Nephron progenitor cell (in vitro differentiated cells): ENCODE results near the gene POU5F1.
"Not testable (repeated sequence)": the region's sequence is repeated elsewhere in the genome, so short reads cannot be mapped to it uniquely, and the experiment has no call there.

ENCODE experiments used
- DNase-seq: peaks from one replicate; pipeline ENCODE4 v3.0.0; 2021
- H3K27ac Mint-ChIP-seq: 2 replicates; pipeline ENCODE4 v1.8.0; 2021; ENCODE audit warnings: mild to moderate bottlenecking, moderate library complexity, mixed read lengths
- H3K27me3 Mint-ChIP-seq: 2 replicates; pipeline ENCODE4 v1.8.0; 2021; ENCODE audit warnings: mild to moderate bottlenecking, low read depth, mixed read lengths; ENCODE audit not compliant: poor library complexity
- H3K36me3 Mint-ChIP-seq: 2 replicates; pipeline ENCODE4 v1.8.0; 2021; ENCODE audit warnings: low read depth, mixed read lengths
- H3K4me1 Mint-ChIP-seq: 2 replicates; pipeline ENCODE4 v1.8.0; 2021; ENCODE audit warnings: mixed read lengths
- H3K4me3 Mint-ChIP-seq: 2 replicates; pipeline ENCODE4 v1.8.0; 2021; ENCODE audit warnings: mild to moderate bottlenecking, moderate library complexity, mixed read lengths
- H3K9me3 Mint-ChIP-seq: 2 replicates; pipeline ENCODE4 v1.8.0; 2021; ENCODE audit warnings: mild to moderate bottlenecking, moderate library complexity, mixed read lengths
- CTCF ChIP-seq: fragments of 200-600 bp; sonication (generic); IDR thresholded peaks from 2 replicates; pipeline ENCODE4 v1.5.0; 2021; ENCODE audit warnings: antibody characterized with exemption

Gene POU5F1

GRCh38 chr6:31202259-31203166, 32.0 kb upstream of the POU5F1 start:
- peaks cover 3% of the 10 kb centered on the region for H3K27me3 Mint-ChIP-seq
- H3K9me3 Mint-ChIP-seq, result peaks cover 5% of the 10 kb centered on the region
- DNase-seq, result no peak
- TF ChIP-seq CTCF, result no peak
- no peaks in the 10 kb centered on the region for H3K36me3 Mint-ChIP-seq
- no peak overlapping the region for H3K27ac Mint-ChIP-seq
- H3K4me3 Mint-ChIP-seq, result no peak overlapping the region
- H3K4me1 Mint-ChIP-seq, result peaks cover 32% of the 10 kb centered on the region

- H3K36me3 Mint-ChIP-seq, result not testable (repeated sequence)
- Mint-ChIP-seq H3K27me3 (peaks cover 11% of the 10 kb centered on the region), H3K4me1 (peaks cover 27% of the 10 kb centered on the region)
These were observed 28.6 kb upstream of the POU5F1 start for GRCh38 chr6:31199105-31199452.

GRCh38 chr6:31197559-31198305, 27.2 kb upstream of the POU5F1 start:
- H3K4me1 Mint-ChIP-seq, result peaks cover 14% of the 10 kb centered on the region
- peak overlapping the region; percentile 84 for H3K4me3 Mint-ChIP-seq
- H3K9me3 Mint-ChIP-seq, result peaks cover 14% of the 10 kb centered on the region
- no peak for TF ChIP-seq CTCF
- H3K36me3 Mint-ChIP-seq, result peaks cover 5% of the 10 kb centered on the region
- peaks cover 11% of the 10 kb centered on the region for H3K27me3 Mint-ChIP-seq
- no peak overlapping the region for H3K27ac Mint-ChIP-seq
- peak; percentile 54 for DNase-seq

More at GRCh38 chr6:31199105-31199452, 28.6 kb upstream of the POU5F1 start:
- H3K9me3 Mint-ChIP-seq, result peaks cover 14% of the 10 kb centered on the region
- not testable (repeated sequence) for H3K27ac Mint-ChIP-seq, H3K4me3 Mint-ChIP-seq, DNase-seq

- H3K9me3 Mint-ChIP-seq, result peaks cover 14% of the 10 kb centered on the region
- not testable (repeated sequence) for DNase-seq, H3K27ac Mint-ChIP-seq, H3K36me3 Mint-ChIP-seq
- peaks cover 11% of the 10 kb centered on the region for H3K27me3 Mint-ChIP-seq
- H3K4me3 Mint-ChIP-seq, result peak overlapping the region; percentile 84
- peaks cover 11% of the 10 kb centered on the region for H3K4me1 Mint-ChIP-seq
These were observed 26.0 kb upstream of the POU5F1 start for GRCh38 chr6:31196251-31197022.

GRCh38 chr6:31195308-31195979, 25.0 kb upstream of the POU5F1 start:
- Mint-ChIP-seq H3K27me3 (peaks cover 11% of the 10 kb centered on the region), H3K4me1 (peaks cover 11% of the 10 kb centered on the region)
- not testable (repeated sequence) for H3K9me3 Mint-ChIP-seq, H3K27ac Mint-ChIP-seq, H3K36me3 Mint-ChIP-seq, DNase-seq, H3K4me3 Mint-ChIP-seq

GRCh38 chr6:31194061-31194834, 23.8 kb upstream of the POU5F1 start:
- peaks cover 9% of the 10 kb centered on the region for H3K9me3 Mint-ChIP-seq
- H3K4me1 Mint-ChIP-seq, result peaks cover 11% of the 10 kb centered on the region
- TF ChIP-seq CTCF, result no peak
- H3K36me3 Mint-ChIP-seq, result peaks cover 5% of the 10 kb centered on the region
- no peak overlapping the region for H3K27ac Mint-ChIP-seq
- peaks cover 19% of the 10 kb centered on the region for H3K27me3 Mint-ChIP-seq
- DNase-seq, result no peak
- H3K4me3 Mint-ChIP-seq, result no peak overlapping the region
